Transverse colon (tissue), 4 donors: Measurements from ENCODE around the gene GRM7. TPM values are rescaled to one million over a fixed set of nuclear protein-coding genes. Genes with fewer than 3 reads are reported as not detected.

Experiments
- DNase-seq: peaks from one replicate; pipeline ENCODE4 v3.0.0-alpha.2; 2019
- H3K27ac ChIP-seq, 4 donors: fragments of 200-600 bp; sonication (generic); 2 replicates each; pipeline ENCODE4 v1.5.1; 2016 to 2018; ENCODE audit warnings: inconsistent platforms in 4 of 4
- H3K27me3 ChIP-seq: fragments of 200-600 bp; sonication (generic); 2 replicates; pipeline ENCODE4 v1.5.1; 2017; ENCODE audit warnings: inconsistent platforms
- H3K36me3 ChIP-seq, 4 donors: fragments of 200-600 bp; sonication (generic); 2 replicates each; pipeline ENCODE4 v1.5.1; 2017 to 2019; ENCODE audit warnings: inconsistent platforms in 4 of 4
- H3K4me1 ChIP-seq, 4 donors: fragments of 200-600 bp; sonication (generic); 2 replicates each; pipeline ENCODE4 v1.5.1; 2017 to 2020; ENCODE audit warnings: inconsistent platforms in 4 of 4
- H3K4me3 ChIP-seq, 4 donors: fragments of 200-600 bp; sonication (generic); 1 replicate in 1 of 4; 2 replicates in 3 of 4; pipeline versions ENCODE4 v1.5.1 to v1.6.1; 2017 to 2019; ENCODE audit warnings: inconsistent platforms in 4 of 4
- H3K9me3 ChIP-seq, 2 donors: fragments of 200-600 bp; sonication (generic); 2 replicates each; pipeline ENCODE4 v1.5.1; 2017 to 2019; ENCODE audit warnings: inconsistent platforms in 2 of 2
- EP300 ChIP-seq: sonication (generic); formaldehyde crosslinking; IDR thresholded peaks from one replicate; pipeline ENCODE4 v1.6.1; 2017; ENCODE audit warnings: antibody characterized with exemption, low read depth
- POLR2A ChIP-seq: fragments of 450-650 bp; IDR thresholded peaks from one replicate; pipeline ENCODE4 v1.6.1; 2016; ENCODE audit warnings: antibody characterized with exemption, mild to moderate bottlenecking, moderate library complexity
- POLR2AphosphoS5 ChIP-seq, 3 donors: sonication (generic); formaldehyde crosslinking; IDR thresholded peaks; one replicate each; pipeline ENCODE4 v1.6.1; 2016; ENCODE audit warnings: antibody characterized with exemption in 3 of 3
- WGBS, 2 donors: methylation state at CpG; one replicate each; pipeline ENCODE4 v1.1.5; 2018; ENCODE audit warnings: low coverage in 1 of 2; 5-methylcytosine and 5-hydroxymethylcytosine counted together
- in situ Hi-C, 4 donors: fragments of 200-750 bp; cut with MboI; loops; one replicate each; pipeline versions ENCODE4 v1.15.0 to v1.15.1; 2017; ENCODE audit warnings: low sequenced_read_pairs in 3 of 4, low pct_ligation_motif_present in 1 of 4, low pct_unique_long_range_greater_than_20kb in 1 of 4
- intact Hi-C: fragments of 100-400 bp; cut with DNase I; formaldehyde crosslinking; loops from one replicate; pipeline ENCODE4 v1.15.1; 2023; ENCODE audit warnings: low total_unique reads
- total RNA-seq, 4 donors: library from RNA; depleted of rRNA; stranded (reverse); fragments of >200 nt; gene quantifications; one replicate each; pipeline ENCODE4 v1.1.0, GENCODE V29; 2016
- TF ChIP-seq, protein P1 (sequence below), 5 experiments: fragments of 200-600 bp in 3 of 5; fragments of 450-650 bp in 2 of 5; sonication (generic) in 3 of 5; IDR thresholded peaks; 1 replicate in 2 of 5; 2 replicates in 3 of 5; pipeline ENCODE4 v1.5.1; 2016 to 2017; ENCODE audit warnings: antibody characterized with exemption in 5 of 5, inconsistent platforms in 3 of 5, mild to moderate bottlenecking in 2 of 5, moderate library complexity in 1 of 5

The GRM7 gene
- total RNA-seq, 4 donors from 2014 or later = 0.14 to 0.20 (median 0.16) TPM; not detected in 1

DNA sequence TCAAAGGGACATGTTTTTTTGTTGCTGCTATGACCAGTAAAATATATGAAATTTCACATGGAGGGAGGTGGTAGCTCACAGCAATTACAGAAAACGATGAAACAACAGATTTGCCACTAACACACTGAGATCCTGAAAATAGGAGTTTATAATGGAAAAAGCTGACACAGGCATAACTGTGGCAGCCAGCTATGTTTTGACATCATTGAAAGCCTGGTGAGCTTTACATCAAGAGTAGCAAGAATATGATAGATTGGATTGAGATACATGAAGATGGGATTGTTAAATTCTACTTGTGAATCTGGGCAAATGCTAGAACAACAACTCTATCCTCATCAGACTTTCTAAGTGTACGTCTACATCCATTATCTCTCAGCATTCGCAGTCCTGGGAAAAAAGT lies 760.7 kb downstream of the GRM7 start:
- H3K4me3 ChIP-seq = no peak overlapping the region
- H3K36me3 ChIP-seq = no peaks in the 10 kb centered on the region
- H3K4me1 ChIP-seq = no peaks in the 10 kb centered on the region
- 81 to 87% methylated on average over 3 of the region's 3 CpGs for WGBS, 2 donors
- intact Hi-C loops = no loop called here
- DNase-seq = no peak
- H3K9me3 ChIP-seq = no peaks in the 10 kb centered on the region
- no peak overlapping the region for H3K27ac ChIP-seq
- TF ChIP-seq, protein P1, sequence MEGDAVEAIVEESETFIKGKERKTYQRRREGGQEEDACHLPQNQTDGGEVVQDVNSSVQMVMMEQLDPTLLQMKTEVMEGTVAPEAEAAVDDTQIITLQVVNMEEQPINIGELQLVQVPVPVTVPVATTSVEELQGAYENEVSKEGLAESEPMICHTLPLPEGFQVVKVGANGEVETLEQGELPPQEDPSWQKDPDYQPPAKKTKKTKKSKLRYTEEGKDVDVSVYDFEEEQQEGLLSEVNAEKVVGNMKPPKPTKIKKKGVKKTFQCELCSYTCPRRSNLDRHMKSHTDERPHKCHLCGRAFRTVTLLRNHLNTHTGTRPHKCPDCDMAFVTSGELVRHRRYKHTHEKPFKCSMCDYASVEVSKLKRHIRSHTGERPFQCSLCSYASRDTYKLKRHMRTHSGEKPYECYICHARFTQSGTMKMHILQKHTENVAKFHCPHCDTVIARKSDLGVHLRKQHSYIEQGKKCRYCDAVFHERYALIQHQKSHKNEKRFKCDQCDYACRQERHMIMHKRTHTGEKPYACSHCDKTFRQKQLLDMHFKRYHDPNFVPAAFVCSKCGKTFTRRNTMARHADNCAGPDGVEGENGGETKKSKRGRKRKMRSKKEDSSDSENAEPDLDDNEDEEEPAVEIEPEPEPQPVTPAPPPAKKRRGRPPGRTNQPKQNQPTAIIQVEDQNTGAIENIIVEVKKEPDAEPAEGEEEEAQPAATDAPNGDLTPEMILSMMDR (IDR thresholded peaks at IDR 0.05) = no peak
- TF ChIP-seq EP300 = no peak
- TF ChIP-seq POLR2AphosphoS5 (IDR thresholded peaks at IDR 0.05) = no peak
- no peak for TF ChIP-seq POLR2A
- H3K27me3 ChIP-seq = no peaks in the 10 kb centered on the region
- in situ Hi-C loops = no loop called here

- H3K27me3 ChIP-seq = no peaks in the 10 kb centered on the region
- TF ChIP-seq, protein P1 (IDR thresholded peaks at IDR 0.05) = no peak
- TF ChIP-seq EP300 (no peak), POLR2AphosphoS5 (IDR thresholded peaks at IDR 0.05) (no peak)
- no peaks in the 10 kb centered on the region for H3K36me3 ChIP-seq
- no peak overlapping the region for H3K4me3 ChIP-seq
- intact Hi-C loops = no loop called here
- H3K4me1 ChIP-seq = no peaks in the 10 kb centered on the region
- no peak overlapping the region for H3K27ac ChIP-seq
- 71 to 82% methylated on average over 3 to 6 of the region's 6 CpGs for WGBS, 2 donors
- in situ Hi-C loops = no loop called here
- DNase-seq = no peak
- no peaks in the 10 kb centered on the region for H3K9me3 ChIP-seq
Observed at GRCh38 chr3:7625021-7625420, 764.1 kb downstream of the GRM7 start.

GRCh38 chr3:7630351-7630911 lies 769.5 kb downstream of the GRM7 start:
- in situ Hi-C loops (no loop called here), intact Hi-C loops (no loop called here)
- Histone ChIP-seq H3K27me3 (no peaks in the 10 kb centered on the region), H3K9me3 (no peaks in the 10 kb centered on the region), H3K4me3 (no peak overlapping the region), H3K4me1 (no peaks in the 10 kb centered on the region), H3K36me3 (no peaks in the 10 kb centered on the region), H3K27ac (no peak overlapping the region)
- DNase-seq = no peak
- TF ChIP-seq POLR2A = no peak
- no peak for TF ChIP-seq POLR2AphosphoS5 (IDR thresholded peaks at IDR 0.05)
- TF ChIP-seq, protein P1 (IDR thresholded peaks at IDR 0.05) = no peak
- TF ChIP-seq EP300 = no peak
- 31 to 51% methylated on average over 3 to 4 of the region's 4 CpGs for WGBS, 2 donors

DNA sequence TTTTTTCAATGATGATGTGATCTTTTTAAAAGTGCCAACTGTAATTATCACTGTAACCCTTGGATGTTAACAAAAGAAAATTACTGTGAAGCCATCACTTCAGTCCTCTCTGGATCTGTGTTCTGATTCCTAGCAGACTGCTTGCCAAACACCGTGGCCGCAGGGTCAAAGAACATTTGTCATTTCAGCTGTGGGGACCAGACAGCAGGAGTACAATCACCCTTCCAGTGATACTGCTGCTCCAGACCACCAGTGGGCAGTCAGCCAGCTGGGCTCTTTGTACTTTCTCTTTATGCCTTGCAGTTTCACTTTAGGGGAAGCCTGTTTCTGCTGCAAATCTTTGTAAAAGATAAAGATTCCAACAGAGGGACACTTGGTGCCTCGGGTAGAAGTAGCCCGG lies 770.0 kb downstream of the GRM7 start:
- peak; percentile 7 for DNase-seq
- Histone ChIP-seq H3K4me1 (no peaks in the 10 kb centered on the region), H3K36me3 (no peaks in the 10 kb centered on the region), H3K4me3 (no peak overlapping the region), H3K27ac (no peak overlapping the region), H3K9me3 (no peaks in the 10 kb centered on the region), H3K27me3 (no peaks in the 10 kb centered on the region)
- WGBS, 2 donors = 37 to 52% methylated on average over 3 to 4 of the region's 4 CpGs
- no peak for TF ChIP-seq POLR2A
- TF ChIP-seq POLR2AphosphoS5 (IDR thresholded peaks at IDR 0.05) = no peak
- TF ChIP-seq, protein P1 (IDR thresholded peaks at IDR 0.05) = no peak
- no peak for TF ChIP-seq EP300
- in situ Hi-C loops = no loop called here
- intact Hi-C loops = no loop called here
